ENCODE data around the gene MAST3. TPM values are rescaled to one million over a fixed set of nuclear protein-coding genes. Genes with fewer than 3 reads are reported as not detected.
A peak's percentile ranks its signal among the peaks of the same experiment; 100 is the strongest.

MAST3 gene
- total and polyA plus RNA-seq, 2 donors (not counting 3 experiments of a cell fraction or from before 2014, with no cell fraction given), result 1.5 to 2.7 TPM

DNA sequence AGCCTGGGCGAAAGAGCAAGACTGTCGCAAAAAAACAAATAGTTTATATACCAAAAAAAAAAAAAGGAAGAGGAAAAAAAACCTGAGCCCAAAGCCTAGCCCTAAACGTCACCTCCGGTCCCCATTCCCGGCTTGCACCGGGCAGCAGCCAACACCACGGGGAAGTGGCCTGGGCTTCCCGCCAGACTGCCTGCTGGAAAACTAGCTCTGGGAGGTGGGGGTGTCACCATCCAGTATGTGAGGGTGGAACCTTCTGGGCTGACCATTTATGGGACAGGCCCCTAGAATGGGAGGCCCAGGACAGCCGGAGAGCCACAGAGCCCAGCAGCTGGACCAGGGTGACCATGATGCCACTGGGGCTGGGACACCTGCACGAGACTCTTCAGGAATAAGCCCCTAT is 48.2 kb upstream of the MAST3 start:
- TF ChIP-seq JUN (IDR thresholded peaks at IDR 0.05; ENCODE audit: borderline replicate concordance, insufficient read depth, insufficient read length, low read depth), result no peak
- Histone ChIP-seq H3K27ac (ENCODE audit: insufficient read depth, low read depth, low read length) (no peak overlapping the region), H3K9me1 (replicated peaks; ENCODE audit: control insufficient read depth, extremely low read depth, insufficient read depth, low read length) (no peaks in the 10 kb centered on the region), H3K4me2 (ENCODE audit: insufficient read depth, low read length) (no peak overlapping the region), H4K20me1 (replicated peaks; ENCODE audit: control insufficient read depth, extremely low read depth, insufficient read depth, low read length) (no peaks in the 10 kb centered on the region), H3K4me1 (ENCODE audit: control insufficient read depth, extremely low read depth, insufficient read depth, low read length) (peaks cover 5% of the 10 kb centered on the region), H3K9me3 (replicated peaks; ENCODE audit: control insufficient read depth, insufficient read depth, low read length) (no peaks in the 10 kb centered on the region), H3K4me3 (replicated peaks in 1 of 3; ENCODE audit: insufficient read depth in 1 of 3, low read depth in 1 of 3, low read length in 3 of 3) (no peak overlapping the region), H3K9ac (replicated peaks; ENCODE audit: extremely low read depth, insufficient read depth, low read length) (no peak overlapping the region), H3K27me3 (ENCODE audit: control insufficient read depth in 2 of 2, insufficient read depth in 2 of 2, low read length in 2 of 2) (peaks cover 2 to 5% of the 10 kb centered on the region in 2 experiments), H3K36me3 (ENCODE audit: control insufficient read depth in 2 of 2, extremely low read depth in 1 of 2, insufficient read depth in 2 of 2, low read length in 2 of 2) (no peaks in the 10 kb centered on the region), H3K79me2 (ENCODE audit: control insufficient read depth, insufficient read depth, low read length) (no peaks in the 10 kb centered on the region), H2AFZ (ENCODE audit: low read depth, low read length) (peak overlapping the region; percentile 2)
- BruUV-seq (replicated peaks), result no TSS peak
- CTCF ChIA-PET, result no interaction called here
- intact Hi-C loops (cut with micrococcal nuclease), result no loop called here
- DNase-seq (ENCODE audit: low read depth, low spot score) (peak; percentile 29), FAIRE-seq (no peak)
- dilution Hi-C loops (cut with MboI; ENCODE audit: extremely low pct_ligation_motif_present, low sequenced_read_pairs), result no loop called here
- POLR2A ChIA-PET, result no interaction called here

DNA sequence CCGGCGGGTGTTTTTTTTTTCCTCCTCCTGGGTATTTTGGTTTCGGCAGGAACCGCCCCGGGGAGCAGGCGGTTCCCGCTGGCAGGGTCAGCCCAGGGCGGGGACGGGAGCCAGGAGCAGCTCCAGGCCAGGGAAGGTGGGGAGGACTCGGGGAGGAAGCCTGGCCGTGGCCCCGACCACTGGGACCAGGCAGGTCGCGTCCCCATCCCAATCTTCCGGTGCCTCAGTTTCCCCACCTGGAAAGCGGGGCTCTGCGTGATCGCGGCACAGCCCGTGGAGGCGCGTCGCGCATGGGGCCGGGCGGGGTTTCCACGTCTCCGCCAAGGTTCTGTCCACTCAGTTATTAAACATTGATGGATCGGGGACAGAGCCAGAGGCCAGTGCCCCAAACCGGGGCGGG is 45.7 kb upstream of the MAST3 start:
- Histone ChIP-seq H3K4me2 (ENCODE audit: insufficient read depth, low read length) (no peak overlapping the region), H3K4me1 (ENCODE audit: control insufficient read depth, extremely low read depth, insufficient read depth, low read length) (no peaks in the 10 kb centered on the region), H3K36me3 (ENCODE audit: control insufficient read depth in 2 of 2, extremely low read depth in 1 of 2, insufficient read depth in 2 of 2, low read length in 2 of 2) (no peaks in the 10 kb centered on the region), H3K9me3 (replicated peaks; ENCODE audit: control insufficient read depth, insufficient read depth, low read length) (no peaks in the 10 kb centered on the region), H3K79me2 (ENCODE audit: control insufficient read depth, insufficient read depth, low read length) (no peaks in the 10 kb centered on the region), H3K4me3 (replicated peaks in 1 of 3; ENCODE audit: insufficient read depth in 1 of 3, low read depth in 1 of 3, low read length in 3 of 3) (no peak overlapping the region), H2AFZ (ENCODE audit: low read depth, low read length) (no peak overlapping the region), H4K20me1 (replicated peaks; ENCODE audit: control insufficient read depth, extremely low read depth, insufficient read depth, low read length) (no peaks in the 10 kb centered on the region), H3K9me1 (replicated peaks; ENCODE audit: control insufficient read depth, extremely low read depth, insufficient read depth, low read length) (no peaks in the 10 kb centered on the region), H3K27ac (ENCODE audit: insufficient read depth, low read depth, low read length) (no peak overlapping the region), H3K27me3 (ENCODE audit: control insufficient read depth in 2 of 2, insufficient read depth in 2 of 2, low read length in 2 of 2) (peaks cover 2 to 5% of the 10 kb centered on the region in 2 experiments), H3K9ac (replicated peaks; ENCODE audit: extremely low read depth, insufficient read depth, low read length) (no peak overlapping the region)
- DNase-seq (ENCODE audit: low read depth, low spot score) (no peak), FAIRE-seq (no peak)
- dilution Hi-C loops (cut with MboI; ENCODE audit: extremely low pct_ligation_motif_present, low sequenced_read_pairs) (no loop called here), intact Hi-C loops (cut with micrococcal nuclease) (no loop called here)
- no TSS peak for BruUV-seq (replicated peaks)
- TF ChIP-seq EZH2 (IDR thresholded peaks at IDR 0.05; ENCODE audit: borderline replicate concordance, low read depth, low read length, severe bottlenecking), result peak; percentile 46
- TF ChIP-seq, protein P1, sequence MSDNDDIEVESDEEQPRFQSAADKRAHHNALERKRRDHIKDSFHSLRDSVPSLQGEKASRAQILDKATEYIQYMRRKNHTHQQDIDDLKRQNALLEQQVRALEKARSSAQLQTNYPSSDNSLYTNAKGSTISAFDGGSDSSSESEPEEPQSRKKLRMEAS (IDR thresholded peaks at IDR 0.05; ENCODE audit: insufficient read depth, insufficient read length), result no peak
- TF ChIP-seq GATA2 (IDR thresholded peaks at IDR 0.05; ENCODE audit: insufficient read depth, insufficient read length, low read depth, low read length), result no peak
- TF ChIP-seq CTCF (IDR thresholded peaks at IDR 0.05; ENCODE audit: extremely low read depth in 1 of 2, insufficient read depth in 1 of 2, low read depth in 1 of 2, low read length in 2 of 2), result no peak
- CTCF ChIA-PET, result interaction anchor here (0.7 kb wide), 1 partner anchor 10 kb away, joined by 3 read pairs; no protein-coding TSS in a partner anchor
- POLR2A ChIA-PET, result no interaction called here

Data from endothelial cell of umbilical vein (primary cell).